Placental pericyte (primary cell): ENCODE measurements around the gene ATP13A1. TPM values are rescaled to one million over a fixed set of nuclear protein-coding genes. Genes with fewer than 3 reads are reported as not detected.

Experiments
- small RNA-seq: library from RNA; depleted of rRNA; stranded (forward); fragments of <200 nt; gene quantifications from one replicate; pipeline ENCODE3, GENCODE V24; 2012; ENCODE audit warnings: low replicate concordance
- total RNA-seq: library from RNA; depleted of rRNA; stranded (reverse); fragments of >200 nt; gene quantifications from 2 replicates; pipeline ENCODE4 v1.2.3, GENCODE V29; 2012

Gene ATP13A1
- 70.5 and 94.9 TPM in 2 replicates for total RNA-seq

GRCh38 chr19:19663256-19664120, at the start of gene ATP13A1:
Gene ATP13A1, minus strand, starts transcription at chr19:19663676. Its CDS starts 10 bp downstream, at chr19:19663666.

DNA sequence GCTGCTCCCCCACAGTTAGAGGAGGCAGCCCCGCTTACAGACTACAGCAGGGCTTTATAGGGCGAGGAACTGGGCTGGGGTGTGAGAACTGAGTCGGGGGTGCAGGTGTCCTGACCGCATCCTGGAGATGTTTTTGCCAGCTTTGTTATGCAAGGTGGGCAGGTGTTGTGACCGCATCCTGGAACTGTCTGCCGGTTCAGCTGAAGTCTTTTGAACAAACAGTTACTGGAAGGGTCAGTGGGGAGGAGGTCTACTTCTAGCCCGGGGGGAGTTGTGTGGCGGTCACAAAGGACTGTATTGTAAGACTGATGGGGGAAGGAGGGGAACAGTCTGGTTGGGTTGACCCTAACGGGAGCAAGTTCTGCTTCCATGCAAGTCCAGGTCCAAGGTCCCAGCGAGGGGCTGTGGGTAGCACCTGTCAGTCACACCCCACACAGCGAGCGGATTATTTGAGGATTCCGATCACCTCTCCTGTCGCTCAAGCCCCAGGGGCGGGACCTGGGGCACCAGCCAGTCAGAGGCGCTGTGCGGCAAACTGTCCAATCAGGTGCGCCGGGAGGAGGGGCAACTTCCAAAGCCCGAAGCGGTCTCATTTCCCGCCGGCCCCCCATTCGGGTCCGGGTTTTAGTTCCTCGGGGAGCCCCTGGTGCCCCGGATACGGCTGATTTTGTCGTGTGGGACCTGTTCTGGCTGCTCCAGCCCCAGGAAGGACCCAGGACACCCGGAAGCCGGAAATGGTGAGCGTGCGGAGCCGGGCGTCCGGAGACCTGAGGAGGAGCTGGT, 4.9 kb upstream of the ATP13A1 start, which contains the start of gene ZNF101:
TSS of gene ZNF101 (plus strand) at position 610 of the 783 bp plus-strand sequence. CDS start at position 735, 125 bp downstream.

GRCh38 chr19:19643158-19644053, 20.1 kb downstream of the ATP13A1 start, which contains the start of gene GMIP:
Gene GMIP, minus strand, starts transcription at chr19:19643657. Its CDS starts 128 bp downstream, at chr19:19643529.

GRCh38 chr19:19627621-19628500, 35.6 kb downstream of the ATP13A1 start, which contains the start of gene LPAR2:
Gene LPAR2, minus strand, starts transcription at chr19:19628220. Its CDS starts 945 bp downstream, at chr19:19627275.

DNA sequence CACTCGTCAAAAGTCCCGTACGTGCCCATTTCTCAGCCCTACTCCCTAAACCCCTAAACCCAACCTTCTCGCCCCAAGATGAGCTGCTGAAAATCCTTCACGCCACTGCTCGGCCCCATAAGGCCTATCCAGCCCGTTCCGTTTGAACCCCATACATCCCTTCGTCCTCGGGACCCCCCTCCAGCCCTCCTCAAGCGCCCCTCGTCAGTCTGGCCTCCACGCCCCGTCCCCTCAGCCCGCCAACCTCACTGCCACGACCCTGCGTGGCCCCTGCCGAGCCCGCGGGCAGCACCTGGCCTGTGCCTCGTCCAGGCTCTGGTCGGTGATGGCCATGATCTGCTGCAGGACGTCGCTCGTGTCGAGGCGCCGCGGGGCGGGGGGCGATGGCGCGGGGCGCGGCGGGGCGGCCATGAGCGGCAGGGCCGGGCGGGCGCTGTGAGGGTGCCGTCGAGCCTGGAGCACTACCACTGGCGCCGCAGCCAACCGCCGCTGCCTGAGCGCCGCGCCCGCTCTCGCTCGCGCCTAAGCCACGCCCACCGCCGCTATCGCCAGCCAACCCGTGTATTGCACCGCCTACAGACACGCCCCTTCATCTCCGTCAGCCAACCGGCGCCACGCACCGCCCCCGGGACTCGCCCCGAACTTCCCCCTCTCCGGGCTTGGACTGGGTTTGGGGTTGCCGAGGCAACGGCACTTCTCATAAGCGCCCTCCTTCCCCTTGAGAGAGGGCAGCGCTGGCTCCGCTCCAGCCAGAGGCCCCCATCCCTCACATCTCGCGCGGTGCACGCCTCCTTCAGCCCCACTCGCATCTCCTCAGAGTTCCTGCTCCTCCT, 45.0 kb downstream of the ATP13A1 start, which contains the start of gene PBX4:
TSS of gene PBX4 (minus strand) at position 469 of the 833 bp plus-strand sequence. CDS start at position 411, 58 bp downstream.

Small RNA genes within 50 kb of the gene (small RNA-seq; reads per million reads assigned to genes)
- gene AC011458.2 = not detected

Other genes starting within 250 kb of the ATP13A1 start
- gene TSSK6, start 148.1 kb downstream of the ATP13A1 start, total RNA-seq = 0.86 and 3.7 TPM in 2 replicates
- gene NDUFA13, start 147.5 kb downstream of the ATP13A1 start, total RNA-seq = 62.0 and 185 TPM in 2 replicates
- 0.57 and 0.66 TPM in 2 replicates for gene YJEFN3, start 134.8 kb downstream of the ATP13A1 start, total RNA-seq
- 0.14 and 0.22 TPM in 2 replicates for gene CILP2, start 125.4 kb downstream of the ATP13A1 start, total RNA-seq
- gene PBX4, start 45.0 kb downstream of the ATP13A1 start, total RNA-seq = 0.22 TPM in 1 of 2 replicates, not detected in the other
- gene LPAR2, start 35.5 kb downstream of the ATP13A1 start, total RNA-seq = 1.0 and 2.2 TPM in 2 replicates
- 5.9 and 10.7 TPM in 2 replicates for gene GMIP, start 20.0 kb downstream of the ATP13A1 start, total RNA-seq
- gene ZNF101, start 5.2 kb upstream of the ATP13A1 start, total RNA-seq = 2.8 and 9.3 TPM in 2 replicates
- gene ZNF14, start 69.4 kb upstream of the ATP13A1 start, total RNA-seq = 3.5 and 4.4 TPM in 2 replicates
- 6.6 and 7.4 TPM in 2 replicates for gene ZNF506, start 158.1 kb upstream of the ATP13A1 start, total RNA-seq
- gene ZNF253, start 202.2 kb upstream of the ATP13A1 start, total RNA-seq = 2.1 and 2.6 TPM in 2 replicates
- gene ZNF93, start 237.3 kb upstream of the ATP13A1 start, total RNA-seq = 2.0 and 16.3 TPM in 2 replicates